K562 (cell line): ENCODE data around the gene SAMD4A. TPM values are rescaled to one million over a fixed set of nuclear protein-coding genes. Genes with fewer than 3 reads are reported as not detected.
A peak's percentile ranks its signal among the peaks of the same experiment; 100 is the strongest.

ENCODE experiments used
- ATAC-seq: fragments of 200-7000 bp; cut with Tn5 transposase; 3 replicates; pipeline ENCODE4 v1.9.1; 2020; ENCODE audit warnings: moderate library complexity
- BruUV-seq: library from RNA; stranded (reverse); fragments of 400-500 nt; replicated peaks from 2 replicates; lab custom pipeline; 2021; lab: Mats Ljungman, UMichigan
- CTCF ChIA-PET: fragments of 300-600 bp; formaldehyde crosslinking; extraction: SDS; loops from one replicate; lab custom pipeline; 2021; ENCODE audit warnings: low intra/inter-chr PET ratio; lab: Yijun Ruan, JAX
- POLR2A ChIA-PET: fragments of 300-600, 350-650 bp; sonication (Branson Sonifier 250); formaldehyde crosslinking; extraction: SDS; loops from one replicate; lab custom pipeline; 2021; ENCODE audit warnings: antibody characterized with exemption, inconsistent platforms; lab: Yijun Ruan, JAX
- DNase-seq, 4 experiments: peaks; one replicate each; pipeline versions ENCODE4 v3.0.0 to v3.0.0-alpha.2; 2011 to 2018; ENCODE audit warnings: low spot score in 3 of 4, mixed read lengths in 3 of 4; ENCODE audit errors: extremely low read depth in 1 of 4
- FAIRE-seq: peaks from 2 replicates; lab custom pipeline; 2011; peaks lifted over from hg19 to GRCh38; lab: Jason Lieb, UNC
- H2AFZ ChIP-seq: 2 replicates; pipeline ENCODE4 v1.6.0; 2011; ENCODE audit warnings: low read depth, low read length, control low read depth, inconsistent platforms
- H3K27ac ChIP-seq: fragments of 200-600 bp; 3 replicates; pipeline ENCODE4 v1.8.0; 2011; ENCODE audit warnings: low read depth, mild to moderate bottlenecking, control low read depth, inconsistent platforms, low read length, moderate library complexity, mixed read lengths; ENCODE audit errors: extremely low read depth
- H3K27me3 ChIP-seq, 2 experiments: fragments of 300-600 bp in 1 of 2; 2 replicates in 1 of 2; 3 replicates in 1 of 2; pipeline versions ENCODE4 v1.6.0 to v1.8.0; 2011; ENCODE audit warnings: inconsistent platforms in 2 of 2, low read length in 2 of 2, mild to moderate bottlenecking in 1 of 2, mixed read lengths in 1 of 2, moderate library complexity in 1 of 2; ENCODE audit not compliant: control insufficient read depth in 2 of 2, insufficient read depth in 2 of 2
- H3K36me3 ChIP-seq: fragments of 300-600 bp; 3 replicates; pipeline ENCODE4 v1.8.0; 2011; ENCODE audit warnings: mild to moderate bottlenecking, low read length, inconsistent platforms; ENCODE audit not compliant: control insufficient read depth, insufficient read depth
- H3K4me1 ChIP-seq, 2 experiments: fragments of 200-600 bp in 1 of 2; replicated peaks in 1 of 2; 2 replicates in 1 of 2; 3 replicates in 1 of 2; pipeline versions ENCODE4 v1.5.1 to v1.8.0; 2011; ENCODE audit warnings: inconsistent platforms in 2 of 2, low read length in 2 of 2, mild to moderate bottlenecking in 1 of 2, mixed read lengths in 1 of 2, moderate library complexity in 1 of 2; ENCODE audit not compliant: control insufficient read depth in 2 of 2, insufficient read depth in 2 of 2
- H3K4me2 ChIP-seq: 2 replicates; pipeline ENCODE4 v1.6.1; 2011; ENCODE audit warnings: low read length, control low read depth, inconsistent platforms, mixed read lengths; ENCODE audit not compliant: insufficient read depth
- H3K4me3 ChIP-seq: fragments of 200-600 bp; sonication (generic), shearing (Covaris generic); 2 replicates; pipeline ENCODE4 v1.5.1; 2016; ENCODE audit warnings: control low read depth, inconsistent platforms
- H3K79me2 ChIP-seq: fragments of 200-600 bp; 3 replicates; pipeline ENCODE4 v1.8.0; 2011; ENCODE audit warnings: low read length, inconsistent platforms; ENCODE audit not compliant: control insufficient read depth, insufficient read depth
- H3K9ac ChIP-seq, 2 experiments: 2 replicates each; pipeline versions ENCODE4 v1.6.0 to v1.6.1; 2011; ENCODE audit warnings: low read depth in 2 of 2, low read length in 2 of 2, control low read depth in 1 of 2, inconsistent platforms in 1 of 2, mild to moderate bottlenecking in 1 of 2, mixed read lengths in 1 of 2; ENCODE audit not compliant: insufficient read depth in 1 of 2
- H3K9me1 ChIP-seq: one replicate; pipeline ENCODE4 v1.6.0; 2011; ENCODE audit warnings: inconsistent platforms, mild to moderate bottlenecking, low read length, moderate library complexity; ENCODE audit not compliant: control insufficient read depth, insufficient read depth
- H3K9me3 ChIP-seq: replicated peaks from 2 replicates; pipeline ENCODE4 v1.5.1; 2011; ENCODE audit warnings: low read depth, low read length, inconsistent platforms; ENCODE audit not compliant: control insufficient read depth, insufficient read depth
- H4K20me1 ChIP-seq: replicated peaks from 2 replicates; pipeline ENCODE4 v1.6.1; 2011; ENCODE audit warnings: low read length, inconsistent platforms, mixed read lengths; ENCODE audit not compliant: control insufficient read depth, insufficient read depth
- ATF6 ChIP-seq: sonication (generic); formaldehyde crosslinking; IDR thresholded peaks from 2 replicates; pipeline ENCODE4 v1.4.0; 2020; ENCODE audit warnings: mild to moderate bottlenecking, missing genetic modification reagents
- MYBL2 ChIP-seq, 2 experiments: fragments of 450-650 bp in 1 of 2; sonication (generic) in 1 of 2; formaldehyde crosslinking in 1 of 2; IDR thresholded peaks; 2 replicates each; pipeline versions ENCODE4 v1.6.1 to v1.8.1; 2017 to 2022; ENCODE audit warnings: borderline replicate concordance in 1 of 2, inconsistent platforms in 1 of 2, low read depth in 1 of 2, mild to moderate bottlenecking in 1 of 2, missing genetic modification reagents in 1 of 2, moderate library complexity in 1 of 2
- MYNN ChIP-seq, 2 experiments: sonication (generic); formaldehyde crosslinking in 1 of 2; IDR thresholded peaks; 2 replicates each; pipeline versions ENCODE4 v1.5.0 to v1.6.1; 2016 to 2020; ENCODE audit warnings: antibody characterized with exemption in 1 of 2, missing genetic modification reagents in 1 of 2
- NCOR1 ChIP-seq: fragments of 450-650 bp; IDR thresholded peaks from 2 replicates; pipeline ENCODE4 v1.6.1; 2016; ENCODE audit warnings: mild to moderate bottlenecking, moderate library complexity
- NFE2L1 ChIP-seq: fragments of 450-650 bp; IDR thresholded peaks from 2 replicates; pipeline ENCODE4 v1.6.1; 2016; ENCODE audit warnings: missing genetic modification characterization, low read depth, mild to moderate bottlenecking, missing compliant biosample characterization, moderate library complexity, borderline replicate concordance
- SMAD1 ChIP-seq: fragments of 150-350 bp; IDR thresholded peaks from 2 replicates; pipeline ENCODE4 v1.6.1; 2014; ENCODE audit warnings: low read length, low read depth; ENCODE audit not compliant: partially characterized antibody
- TFE3 ChIP-seq: fragments of 450-650 bp; formaldehyde crosslinking; IDR thresholded peaks from 2 replicates; pipeline ENCODE4 v1.4.0; 2020; ENCODE audit warnings: mild to moderate bottlenecking, mixed read lengths
- WGBS: fragments of 100-300 bp; shearing (Covaris generic); methylation state at CpG from one replicate; pipeline ENCODE4 v1.1.6; 2016; ENCODE audit warnings: low coverage, mixed read lengths; ENCODE audit not compliant: insufficient coverage; ENCODE audit errors: missing lambda C conversion rate; 5-methylcytosine and 5-hydroxymethylcytosine counted together
- in situ Hi-C: fragments of 300-500 bp; cut with MboI; formaldehyde crosslinking; loops from 4 replicates; pipeline ENCODE4 v1.15.0; 2018; ENCODE audit warnings: inconsistent platforms, mixed read lengths
- intact Hi-C: fragments of 100-400 bp; cut with micrococcal nuclease; formaldehyde crosslinking; loops from 2 replicates; pipeline ENCODE4 v1.14.2; 2022
- polyA plus RNA-seq, 8 experiments: library from polyadenylated mRNA; depleted of rRNA in 4 of 8; stranded (reverse) in 5 of 8; unstranded in 3 of 8; fragments of >200 nt; fragmentation: Nextera tagmentation in 2 of 8; fragmentation: Illumina TruSeq in 1 of 8; extraction: Ambion mirVana in 2 of 8; extraction: Trizol in 1 of 8; gene quantifications; 2 replicates each; pipeline versions ENCODE4 v1.2.1 to v1.2.3, GENCODE V29; 2011 to 2014; ENCODE audit warnings: inconsistent platforms in 1 of 8, missing spikeins in 1 of 8
- total RNA-seq, 7 experiments: library from RNA; depleted of rRNA in 6 of 7; stranded (reverse); fragments of >200 nt in 6 of 7; fragmentation: Illumina TruSeq in 2 of 7; extraction: Trizol in 2 of 7; gene quantifications; 2 replicates each; pipeline versions ENCODE4 v1.2.1 to v1.2.3, GENCODE V29; 2011 to 2021; ENCODE audit warnings: low replicate concordance in 1 of 7

The SAMD4A gene
- total and polyA plus RNA-seq, 9 of the 15 experiments (the other 6 are each of a cell fraction or from before 2014, with no cell fraction given), result 0.66 to 6.8 (median 3.3) TPM

DNA sequence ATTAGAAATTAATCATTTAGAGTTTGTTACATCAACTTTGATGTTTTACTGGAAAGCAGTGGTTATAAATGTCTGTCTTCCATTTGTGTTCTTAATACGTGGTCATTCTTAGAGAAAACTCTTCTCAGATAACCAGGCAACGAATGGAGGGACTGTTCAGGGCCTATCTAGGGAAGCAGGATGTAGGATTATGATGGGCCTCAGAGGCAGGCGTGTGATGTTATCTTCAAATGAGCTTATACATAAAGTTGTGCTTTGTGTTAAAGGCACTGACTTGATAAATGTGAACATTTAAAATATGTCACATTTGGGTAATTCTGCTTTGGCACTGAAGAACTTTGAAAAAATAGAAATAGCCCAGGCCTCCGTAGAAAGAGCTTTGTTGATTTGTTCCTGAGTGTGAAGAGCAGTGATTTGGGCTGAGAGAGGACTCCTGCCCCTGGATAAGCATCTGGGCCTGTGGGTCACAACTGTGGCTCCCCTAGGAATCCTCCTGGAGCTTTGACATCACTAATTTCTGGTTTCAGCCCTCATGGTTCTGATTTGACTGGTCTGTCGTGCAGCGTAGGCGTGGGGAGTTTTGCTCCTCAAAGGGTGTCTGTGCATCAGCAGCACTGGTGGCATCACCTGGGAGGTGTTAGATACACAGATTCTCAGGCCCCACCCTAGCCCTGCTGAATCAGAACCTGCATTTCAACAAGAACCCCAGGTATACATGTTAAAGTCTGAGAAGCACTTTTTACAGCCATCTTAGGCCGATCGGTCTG, 55.4 kb downstream of the SAMD4A start:
- CTCF ChIA-PET, result no interaction called here
- in situ Hi-C loops, result no loop called here
- Histone ChIP-seq H3K9me1 (no peaks in the 10 kb centered on the region), H3K36me3 (no peaks in the 10 kb centered on the region), H4K20me1 (no peaks in the 10 kb centered on the region), H3K27me3 (no peaks in the 10 kb centered on the region), H3K27ac (no peak overlapping the region), H2AFZ (no peak overlapping the region), H3K9ac (no peak overlapping the region), H3K4me1 (peaks cover 3 to 9% of the 10 kb centered on the region in 2 experiments; a peak in 4 of 5 replicates), H3K4me3 (no peak overlapping the region), H3K4me2 (no peak overlapping the region), H3K79me2 (no peaks in the 10 kb centered on the region; the same call in 2 of the 3 replicates), H3K9me3 (no peaks in the 10 kb centered on the region)
- no peak for FAIRE-seq
- BruUV-seq, result no TSS peak
- peak; percentile 40; the same call in 1 of the 3 replicates for ATAC-seq
- POLR2A ChIA-PET, result interaction anchor here (0.6 to 1.2 kb wide), 2 partner anchors 9 to 42 kb away, joined by 4 to 6 read pairs; no protein-coding TSS in a partner anchor
- peak in 2 of 4 experiments; percentile 17 to 24 for DNase-seq
- intact Hi-C loops, result no loop called here
- 38% methylated on average over 5 of the region's 9 CpGs for WGBS
- TF ChIP-seq MYBL2 (IDR thresholded peaks at IDR 0.05; ENCODE audit: low read depth), result no peak
- no peak for TF ChIP-seq MYBL2 (CRISPR knock-in tag; IDR thresholded peaks at IDR 0.05; ENCODE audit: borderline replicate concordance)
- no peak for TF ChIP-seq NFE2L1 (tag)
- TF ChIP-seq TFE3 (CRISPR knock-in tag), result no peak
- TF ChIP-seq ATF6 (CRISPR knock-in tag), result no peak
- TF ChIP-seq MYNN (IDR thresholded peaks at IDR 0.05), result no peak
- TF ChIP-seq MYNN (CRISPR knock-in tag; IDR thresholded peaks at IDR 0.05), result no peak
- TF ChIP-seq NCOR1, result peak; percentile 41
- TF ChIP-seq SMAD1, result no peak
